Measurements from ENCODE around the gene CAMTA1. TPM values are rescaled to one million over a fixed set of nuclear protein-coding genes. Genes with fewer than 3 reads are reported as not detected.
A peak's percentile ranks its signal among the peaks of the same experiment; 100 is the strongest.

CAMTA1 gene
- total and polyA plus RNA-seq, 9 of the 15 experiments (the other 6 are each of a cell fraction or from before 2014, with no cell fraction given): 43.9 to 161 (median 65.9) TPM

GRCh38 chr1:7704214-7705047 lies 919.2 kb downstream of the CAMTA1 start (continued):
- no peak for TF ChIP-seq NR2C2 (CRISPR knock-in tag; IDR thresholded peaks at IDR 0.05)
- TF ChIP-seq NR2C2 (tag; IDR thresholded peaks at IDR 0.05): no peak
- TF ChIP-seq, protein P1, sequence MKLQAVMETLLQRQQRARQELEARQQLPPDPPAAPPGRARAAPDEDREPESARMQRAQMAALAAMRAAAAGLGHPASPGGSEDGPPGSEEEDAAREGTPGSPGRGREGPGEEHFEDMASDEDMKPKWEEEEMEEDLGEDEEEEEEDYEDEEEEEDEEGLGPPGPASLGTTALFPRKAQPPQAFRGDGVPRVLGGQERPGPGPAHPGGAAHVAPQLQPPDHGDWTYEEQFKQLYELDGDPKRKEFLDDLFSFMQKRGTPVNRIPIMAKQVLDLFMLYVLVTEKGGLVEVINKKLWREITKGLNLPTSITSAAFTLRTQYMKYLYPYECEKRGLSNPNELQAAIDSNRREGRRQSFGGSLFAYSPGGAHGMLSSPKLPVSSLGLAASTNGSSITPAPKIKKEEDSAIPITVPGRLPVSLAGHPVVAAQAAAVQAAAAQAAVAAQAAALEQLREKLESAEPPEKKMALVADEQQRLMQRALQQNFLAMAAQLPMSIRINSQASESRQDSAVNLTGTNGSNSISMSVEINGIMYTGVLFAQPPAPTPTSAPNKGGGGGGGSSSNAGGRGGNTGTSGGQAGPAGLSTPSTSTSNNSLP (IDR thresholded peaks at IDR 0.05; ENCODE audit: borderline replicate concordance, low read depth, low read length): no peak
- no peak for TF ChIP-seq NKRF (IDR thresholded peaks at IDR 0.05; ENCODE audit: borderline replicate concordance)
- TF ChIP-seq NCOA2 (IDR thresholded peaks at IDR 0.05; ENCODE audit: partially characterized antibody in 2 of 2): no peak
- no peak for TF ChIP-seq PRMT5 (CRISPR knock-in tag; IDR thresholded peaks at IDR 0.05)
- peak; percentile 44; the same call in 1 of the 2 replicates for TF ChIP-seq BHLHE40 (IDR thresholded peaks at IDR 0.05; ENCODE audit: low read length)
- TF ChIP-seq U2AF2 (optimal IDR thresholded peaks at IDR 0.05; ENCODE audit: low read depth, low read length): no peak
- no peak for TF ChIP-seq NR2F6 (CRISPR knock-in tag; IDR thresholded peaks at IDR 0.05)
- peak; percentile 43; the same call in 1 of the 2 replicates for TF ChIP-seq PHF8 (IDR thresholded peaks at IDR 0.05; ENCODE audit: borderline replicate concordance, low read length)
- TF ChIP-seq TEAD4 (IDR thresholded peaks at IDR 0.05; ENCODE audit: low read length): no peak
- TF ChIP-seq TEAD4 (CRISPR knock-in tag; IDR thresholded peaks at IDR 0.05; ENCODE audit: borderline replicate concordance): no peak
- no peak for TF ChIP-seq KLF13 (tag; IDR thresholded peaks at IDR 0.05; ENCODE audit: borderline replicate concordance, low read depth)
- TF ChIP-seq FOXJ3 (CRISPR knock-in tag; IDR thresholded peaks at IDR 0.05): no peak
- TF ChIP-seq ZBTB12 (CRISPR knock-in tag; IDR thresholded peaks at IDR 0.05): peak; percentile 90
- peak; percentile 77; the same call in 1 of the 2 replicates for TF ChIP-seq MBD2 (IDR thresholded peaks at IDR 0.05; ENCODE audit: borderline replicate concordance, low read depth)
- peak in 1 of 2 experiments; percentile 40; a peak in 2 of 4 replicates for TF ChIP-seq NRF1 (conservative IDR thresholded peaks at IDR 0.05 in 1 of 2, IDR thresholded peaks at IDR 0.05 in 1 of 2)
- TF ChIP-seq HSF4 (CRISPR knock-in tag; IDR thresholded peaks at IDR 0.05; ENCODE audit: borderline replicate concordance): no peak
- TF ChIP-seq ZNF184 (CRISPR knock-in tag; IDR thresholded peaks at IDR 0.05): no peak
